NOMO-1 treated with dmso at 0.1 percent for 144 hours (cell line): Measurements from ENCODE around the gene TMEM114.
A peak's percentile ranks its signal among the peaks of the same experiment; 100 is the strongest.

Source experiments
- DNase-seq: peaks from one replicate; lab custom pipeline; 2025; ENCODE audit not compliant: unreplicated experiment; lab: John Stamatoyannopoulos, UW

The TMEM114 gene

DNA sequence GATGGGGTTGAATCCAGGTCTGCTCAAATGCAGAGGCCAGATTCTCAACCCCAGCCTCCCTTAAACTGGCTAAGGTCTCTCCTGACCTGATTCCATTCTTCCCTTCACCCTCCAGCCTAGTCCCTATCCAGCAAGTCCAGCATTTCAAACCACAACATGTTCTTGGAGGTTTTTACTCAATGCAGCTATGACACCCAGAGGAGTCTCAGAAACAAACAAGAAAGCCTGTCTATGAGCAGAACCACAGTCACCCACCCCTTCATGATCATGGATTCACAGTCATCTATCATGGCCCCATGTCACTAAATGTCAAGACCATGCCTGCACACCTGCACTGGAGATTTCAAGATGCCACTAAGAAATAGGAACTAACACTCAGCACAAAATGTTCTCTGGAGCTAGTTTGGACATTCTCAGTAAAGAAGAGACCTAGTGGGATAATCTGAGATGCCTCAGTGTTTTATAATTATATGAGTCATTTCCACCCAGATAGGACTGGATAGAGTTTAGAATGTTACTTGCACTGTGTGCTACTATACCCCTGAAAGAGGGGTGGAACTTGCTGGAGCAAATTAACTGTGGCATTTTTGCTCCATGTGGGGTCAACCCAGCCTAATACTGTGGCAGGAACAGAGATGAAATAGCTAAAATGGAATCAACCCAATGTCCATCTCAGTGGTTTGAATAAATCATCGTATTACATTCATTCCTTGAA, 21.7 kb upstream of the TMEM114 start:
- no peak for DNase-seq

DNA sequence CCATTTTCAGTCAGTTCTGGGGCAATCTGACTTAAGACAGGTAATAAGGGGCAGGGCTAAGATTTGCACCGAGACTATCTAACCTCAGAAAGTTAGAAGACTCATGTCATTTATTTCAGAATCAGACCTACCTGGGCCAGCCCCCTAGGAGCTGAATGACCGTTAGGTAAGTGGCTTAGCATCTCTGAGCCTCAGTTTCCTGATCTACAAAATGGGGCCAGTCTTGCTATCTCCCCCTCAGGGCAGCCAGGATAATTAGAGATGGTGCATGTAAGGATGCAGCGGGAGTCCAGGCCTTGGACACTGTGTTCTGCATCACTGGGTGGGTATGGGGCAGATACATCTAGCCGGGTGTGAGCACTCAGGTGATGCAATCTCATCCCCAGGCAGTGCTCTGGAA, 20.8 kb upstream of the TMEM114 start:
- no peak for DNase-seq

DNA sequence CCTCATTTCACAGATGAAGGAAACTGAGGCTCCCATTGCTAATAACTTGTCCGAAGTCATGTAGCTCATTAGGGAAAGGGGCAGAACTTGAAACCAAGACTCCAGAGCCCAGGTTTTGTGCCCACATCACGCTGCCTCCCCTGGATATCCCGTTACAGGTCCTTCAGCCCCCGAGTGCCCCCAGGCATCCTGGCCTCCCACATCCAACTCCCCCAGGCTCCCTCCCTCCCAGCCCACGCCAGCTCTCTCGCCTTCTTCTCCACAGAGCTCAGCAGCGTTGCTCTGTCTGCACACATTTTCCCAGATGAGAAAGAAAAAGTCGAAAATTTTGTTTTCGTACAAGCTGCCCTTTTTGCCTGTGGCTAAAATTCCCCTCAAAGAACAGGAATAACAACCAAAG, 16.9 kb upstream of the TMEM114 start:
- DNase-seq = no peak

DNA sequence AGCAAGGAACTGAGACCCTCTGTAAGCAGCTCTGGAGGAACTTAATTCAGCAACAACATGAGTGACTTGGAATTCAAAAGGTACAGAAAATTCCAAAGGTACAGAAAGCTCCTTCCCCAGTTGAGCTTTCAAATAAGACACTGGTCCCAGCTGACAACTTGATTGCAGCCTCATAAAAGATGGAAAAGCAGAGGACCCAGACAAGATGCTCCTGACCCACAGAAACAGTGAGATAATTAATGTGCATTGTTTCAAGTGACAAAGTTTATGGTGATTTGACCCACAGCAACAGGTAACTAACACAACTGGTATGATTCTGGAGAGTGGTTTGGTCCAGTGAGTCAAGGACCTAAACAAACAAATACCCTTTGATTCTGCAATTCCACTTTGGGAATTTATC, 15.2 kb upstream of the TMEM114 start:
- no peak for DNase-seq

GRCh38 chr16:8600144-8600775, 9.9 kb upstream of the TMEM114 start:
- no peak for DNase-seq

GRCh38 chr16:8596581-8596980, 6.3 kb upstream of the TMEM114 start:
- no peak for DNase-seq

DNA sequence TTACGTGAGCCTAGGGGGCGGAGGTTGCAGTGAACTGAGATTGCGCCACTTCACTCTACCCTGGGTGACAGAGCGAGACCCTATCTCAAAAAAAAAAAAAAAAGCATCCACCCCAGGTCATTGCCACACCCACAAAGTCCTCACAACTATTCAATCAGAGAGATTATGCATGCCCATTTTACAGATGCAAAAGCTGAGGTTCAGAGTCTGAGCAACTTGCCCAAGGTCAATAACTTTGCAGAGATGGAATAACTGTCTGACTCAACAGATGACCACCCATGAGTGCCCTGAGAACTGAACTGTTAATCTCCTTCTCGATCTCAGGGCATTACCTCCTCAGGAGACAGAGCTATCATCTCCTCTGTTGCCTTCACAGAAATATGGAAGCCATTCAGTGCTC, 5.5 kb upstream of the TMEM114 start:
- DNase-seq = no peak

- peak; percentile 60 for DNase-seq
Observed at GRCh38 chr16:8594149-8594666, 3.9 kb upstream of the TMEM114 start.

- DNase-seq = no peak
Observed at GRCh38 chr16:8591451-8591850, 1.1 kb upstream of the TMEM114 start.

- DNase-seq = no peak
Observed at GRCh38 chr16:8590811-8591210, 500 bp upstream of the TMEM114 start.

DNA sequence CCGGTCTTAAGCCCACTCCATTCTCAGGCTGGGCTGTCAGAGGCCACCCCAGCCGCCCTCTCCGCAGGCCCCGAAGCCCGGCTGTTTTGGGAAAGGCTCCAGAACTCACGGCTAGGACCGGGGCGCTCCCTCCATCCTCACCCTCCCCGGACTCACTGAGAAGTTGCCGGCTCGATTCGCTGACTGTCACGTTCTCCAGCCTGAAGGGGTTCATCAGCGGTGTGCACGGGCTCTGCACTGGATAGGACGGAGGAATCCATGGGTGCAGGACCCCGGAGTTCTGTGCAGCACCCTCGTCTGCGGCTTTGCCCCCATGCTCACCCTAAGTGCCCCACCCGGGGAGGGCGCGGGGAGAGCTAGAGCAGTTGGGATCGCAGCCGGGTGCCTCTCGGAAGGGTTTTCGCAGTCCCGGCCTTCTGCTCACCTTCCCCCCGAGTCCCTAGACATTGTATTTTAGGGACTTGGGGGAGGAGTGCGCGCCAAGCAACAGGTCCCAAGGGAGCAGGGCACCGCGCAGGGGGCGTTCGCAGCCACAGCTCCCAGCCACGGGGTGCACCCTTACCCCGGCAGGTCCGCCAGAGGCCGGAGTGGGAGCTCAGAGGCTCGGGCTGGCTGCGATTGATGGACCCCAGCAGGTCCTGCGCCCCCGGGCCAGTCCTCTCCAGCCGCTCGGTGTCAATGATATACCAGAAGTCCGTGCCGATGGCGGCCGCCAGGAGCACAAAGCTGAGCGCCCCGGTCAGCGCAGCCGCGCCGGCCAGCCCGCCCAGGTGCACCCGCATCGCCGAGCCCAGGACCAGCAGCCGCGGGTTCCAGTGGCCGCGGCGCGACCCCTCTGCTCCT, 1.0 kb downstream of the TMEM114 start:
- DNase-seq = no peak

DNA sequence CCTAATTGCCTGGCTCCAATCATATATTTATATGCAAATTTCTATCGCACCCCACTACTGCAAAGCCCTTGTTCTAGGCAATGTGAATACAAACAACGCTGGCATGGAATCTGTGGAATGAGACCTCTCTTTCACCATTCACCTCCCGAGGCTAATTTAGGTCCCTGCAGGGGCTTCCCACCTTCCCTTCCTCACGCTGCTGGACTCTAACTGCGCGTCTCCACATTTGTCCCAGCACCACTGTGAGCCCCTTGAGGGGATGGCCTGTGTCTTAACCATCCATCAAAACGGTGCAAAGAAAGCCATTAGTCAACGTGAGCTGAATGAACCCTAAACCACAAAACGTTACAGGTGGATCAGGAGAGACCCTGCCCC, 1.6 kb downstream of the TMEM114 start:
- no peak for DNase-seq

DNA sequence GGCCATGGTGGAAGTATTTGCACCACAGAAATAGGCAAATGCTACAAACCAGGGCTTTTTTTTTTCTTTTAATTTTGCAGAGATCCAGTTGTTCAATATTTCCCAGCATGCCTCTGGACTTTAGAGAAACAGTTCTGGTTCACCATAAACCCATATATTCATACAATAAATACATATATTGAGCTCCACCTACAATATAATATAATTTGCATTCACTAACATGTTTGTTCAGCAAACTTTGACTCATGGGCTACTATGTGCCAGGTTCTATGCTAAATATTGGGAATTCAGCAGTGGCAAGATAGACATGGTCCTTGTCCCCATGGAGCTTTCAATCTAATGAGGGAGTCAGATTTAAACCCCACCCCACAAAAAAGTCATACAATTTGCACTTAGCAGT, 3.2 kb downstream of the TMEM114 start:
- no peak for DNase-seq

DNA sequence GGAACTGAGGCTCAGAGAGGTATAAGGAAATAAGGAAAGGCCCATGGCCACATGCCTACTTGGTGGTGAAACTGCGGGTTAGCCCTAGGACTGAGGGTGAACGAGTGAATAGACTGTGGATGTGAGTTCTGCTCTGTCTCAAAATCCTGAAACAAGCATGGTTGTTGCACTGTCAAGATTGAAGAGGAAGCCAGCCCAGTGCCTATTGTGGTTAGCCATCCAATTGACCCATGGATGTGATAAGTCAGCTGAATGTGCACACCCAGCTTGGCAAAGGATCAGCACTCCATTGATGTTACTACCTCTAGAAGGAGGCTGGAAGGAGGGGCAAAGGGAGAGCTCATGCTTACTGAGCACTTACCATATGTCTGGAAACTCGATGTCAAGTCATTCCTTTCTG, 4.5 kb downstream of the TMEM114 start:
- DNase-seq = no peak

DNA sequence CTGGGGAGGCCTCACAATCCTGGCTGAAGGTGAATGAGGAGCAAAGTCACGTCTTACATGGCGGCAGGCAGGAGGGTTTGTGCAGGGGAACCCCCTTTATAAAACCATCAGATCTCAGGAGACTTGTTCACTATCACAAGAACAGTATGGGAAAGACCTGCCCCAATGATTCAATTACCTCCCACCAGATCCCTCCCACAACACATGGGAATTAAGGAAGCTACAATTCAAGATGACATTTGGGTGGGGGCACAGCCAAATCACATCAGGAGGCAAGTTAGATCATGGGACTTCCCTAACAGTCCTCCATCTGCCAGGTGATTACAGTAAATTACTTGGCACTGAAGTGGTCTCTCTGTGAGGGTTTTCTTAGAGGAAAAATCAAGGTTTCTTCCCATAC, 5.3 kb downstream of the TMEM114 start:
- no peak for DNase-seq

DNA sequence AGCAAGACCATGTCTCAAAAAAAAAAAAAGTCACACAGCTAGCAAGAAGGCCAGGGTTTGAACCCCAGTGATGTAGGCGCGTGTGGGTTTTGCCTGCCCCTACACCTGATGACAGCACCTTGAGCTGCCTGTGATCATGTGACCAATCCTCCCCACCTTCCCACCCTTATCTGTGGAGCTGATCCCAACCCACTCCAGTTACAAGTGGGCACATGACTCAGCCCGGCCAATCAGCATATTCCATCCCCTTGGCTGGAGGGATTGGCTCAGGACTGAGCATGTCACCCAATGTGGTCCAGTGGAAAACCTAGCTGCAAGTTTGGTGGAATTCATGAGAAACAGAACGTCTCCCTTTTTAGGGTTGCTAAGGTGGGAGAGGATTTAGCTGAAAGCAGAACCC, 6.6 kb downstream of the TMEM114 start:
- DNase-seq = no peak

GRCh38 chr16:8583199-8583598, 7.1 kb downstream of the TMEM114 start:
- DNase-seq = no peak

DNA sequence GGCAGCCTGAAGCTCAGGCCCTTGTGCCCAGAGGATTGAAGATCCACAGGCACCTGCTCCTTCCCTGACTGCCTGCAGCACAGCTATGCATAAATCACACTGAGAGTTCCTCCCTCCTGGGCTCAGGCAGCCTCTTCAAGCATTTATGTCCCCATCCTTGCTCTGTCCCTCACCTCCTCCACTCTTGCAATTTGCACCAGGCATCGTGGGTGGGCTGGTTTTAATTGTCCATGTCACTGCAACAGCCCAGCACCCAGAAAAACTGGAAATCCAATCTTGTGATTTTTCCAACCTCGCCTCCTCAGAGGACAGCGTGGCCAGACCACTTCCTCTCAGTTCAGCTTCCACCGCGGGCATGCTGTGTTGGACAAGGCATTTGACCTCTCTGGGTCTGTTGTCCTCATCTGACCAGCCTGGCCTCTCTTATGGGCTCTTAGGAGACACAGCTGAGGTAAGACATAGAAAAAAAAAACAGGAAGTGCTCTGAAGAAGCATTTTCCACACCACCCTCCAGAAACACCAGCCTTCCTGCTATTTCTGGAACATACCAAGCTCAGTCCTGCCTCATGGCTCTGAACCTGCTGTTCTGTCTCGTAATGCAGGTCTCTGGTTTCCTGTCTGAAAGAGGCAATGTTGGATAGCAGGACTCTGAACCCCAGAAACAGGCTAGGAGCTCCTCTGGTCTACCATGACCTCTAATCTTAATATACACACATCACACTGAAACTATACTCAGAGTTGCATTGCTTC, 8.3 kb downstream of the TMEM114 start:
- peak; percentile 81 for DNase-seq

DNA sequence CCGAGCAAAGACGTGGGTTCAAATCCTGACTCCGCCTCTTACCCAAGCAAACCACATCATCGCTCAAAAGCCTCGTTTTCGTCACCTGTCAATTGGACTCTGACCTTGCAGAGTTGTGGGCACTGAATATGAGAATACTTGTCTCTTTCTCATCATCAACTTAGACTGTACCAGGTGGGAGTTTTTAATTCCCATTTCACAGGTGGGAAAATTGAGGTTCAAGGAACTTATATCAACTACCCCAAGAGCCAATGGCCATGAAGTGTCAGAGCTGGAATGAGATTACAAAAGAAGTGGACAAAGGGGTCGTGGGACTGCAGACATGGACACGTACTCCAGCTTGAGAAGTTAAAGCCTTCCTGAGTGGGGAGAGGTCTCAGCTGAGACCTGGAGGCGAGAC, 10.8 kb downstream of the TMEM114 start:
- no peak for DNase-seq

GRCh38 chr16:8577678-8578304, 12.5 kb downstream of the TMEM114 start:
- DNase-seq = no peak
